ENCODE measurements around the gene KIDINS220.

KIDINS220 gene

DNA sequence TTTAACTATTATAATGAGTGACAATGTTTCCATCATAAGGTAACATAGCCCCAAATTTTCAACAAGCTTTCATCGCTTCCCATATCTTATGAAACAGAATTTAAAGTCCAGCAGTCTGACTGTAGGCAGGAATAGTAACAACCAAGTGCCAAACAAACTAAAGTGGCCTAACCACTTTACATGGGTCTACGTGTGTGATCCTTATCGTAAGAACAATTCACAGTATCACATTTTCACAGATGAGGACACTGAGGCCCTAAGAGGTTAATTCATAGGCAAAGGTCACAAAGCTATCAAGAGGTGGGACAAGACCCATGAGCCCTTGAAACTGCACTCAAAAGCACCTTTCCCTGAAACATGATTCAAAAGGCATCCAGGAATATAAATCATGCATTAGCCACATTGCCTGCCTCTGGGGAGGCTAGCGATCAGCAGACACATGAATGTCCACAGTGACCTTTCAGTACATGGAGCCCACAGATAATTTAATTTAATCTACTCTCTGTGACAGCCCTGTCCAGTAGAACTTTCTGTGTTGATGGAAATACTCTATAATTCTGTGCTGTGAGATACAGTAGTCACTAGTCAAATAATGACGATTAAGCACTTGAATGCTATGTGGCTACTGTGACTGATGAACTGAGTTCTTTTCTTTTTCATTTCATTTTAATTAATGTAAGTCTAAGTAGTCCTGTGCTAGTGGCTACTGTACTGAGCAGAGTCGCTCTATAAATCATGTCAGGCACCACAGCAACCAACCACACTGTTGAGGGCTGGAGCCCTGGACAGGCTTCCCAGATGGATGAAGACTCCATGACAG, 30.3 kb downstream of the KIDINS220 start:
- H3K9ac ChIP-seq (ENCODE audit: low read depth in 1 of 2, low read length in 2 of 2) = no peak overlapping the region
- no peaks in the 10 kb centered on the region for H3K9me3 ChIP-seq (ENCODE audit: control insufficient read depth in 1 of 2, low read length in 2 of 2)
- no peak overlapping the region for H3K27ac ChIP-seq (ENCODE audit: low read depth, low read length)
- no peaks in the 10 kb centered on the region for H3K27me3 ChIP-seq (ENCODE audit: control insufficient read depth in 1 of 2, insufficient read depth in 2 of 2, low read length in 2 of 2)
- no peaks in the 10 kb centered on the region for H3K4me1 ChIP-seq (ENCODE audit: control insufficient read depth in 1 of 2, insufficient read depth in 2 of 2, low read length in 2 of 2)
- H3K36me3 ChIP-seq (ENCODE audit: control insufficient read depth in 1 of 2, insufficient read depth in 2 of 2, low read length in 2 of 2) = peaks cover 42 to 51% of the 10 kb centered on the region in 2 donors
- H3K4me3 ChIP-seq (ENCODE audit: low read depth in 1 of 2, low read length in 2 of 2) = no peak overlapping the region

DNA sequence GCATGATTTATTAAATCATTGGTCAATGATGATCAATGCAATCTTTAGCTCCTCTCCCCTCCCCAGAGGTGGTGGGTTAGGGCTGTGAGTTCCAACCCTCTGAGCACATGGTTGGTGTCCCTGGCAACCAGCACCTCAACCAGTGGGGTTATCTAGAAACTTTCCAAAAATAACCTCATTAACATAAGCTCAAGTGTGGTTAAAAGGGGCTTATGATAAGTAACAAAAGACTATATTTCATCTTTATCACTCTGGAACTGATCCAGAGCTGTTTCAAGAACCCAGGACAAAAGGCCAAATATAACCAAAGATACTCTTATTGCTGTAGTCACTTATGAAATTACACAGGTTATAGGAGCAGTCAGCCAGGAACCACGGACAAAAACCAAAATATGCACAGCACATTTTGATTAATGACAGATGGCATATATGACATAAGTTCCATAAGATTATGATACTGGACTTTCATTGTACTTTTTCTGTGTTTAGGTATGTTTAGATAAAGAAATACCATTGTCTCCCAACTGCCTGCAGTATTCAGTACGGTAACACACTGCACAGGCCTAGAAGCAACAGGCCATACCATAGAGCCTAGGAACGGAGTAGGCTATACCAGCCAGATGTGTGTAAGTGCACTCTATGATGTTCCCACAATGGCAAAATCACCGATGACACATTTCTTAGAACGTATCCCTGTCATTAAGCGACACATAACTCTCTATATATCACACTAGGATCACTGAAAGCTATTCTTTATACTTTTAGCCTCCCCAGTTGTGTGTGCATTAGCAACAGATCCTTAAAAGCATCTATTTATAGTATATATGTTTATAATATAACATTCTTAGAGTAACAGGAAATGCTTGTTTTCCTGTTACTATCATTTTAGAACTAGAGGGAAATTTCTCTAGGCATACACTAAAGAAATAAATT, 31.9 kb downstream of the KIDINS220 start:
- H3K9ac ChIP-seq (ENCODE audit: low read depth in 1 of 2, low read length in 2 of 2) = no peak overlapping the region
- H3K36me3 ChIP-seq (ENCODE audit: control insufficient read depth in 1 of 2, insufficient read depth in 2 of 2, low read length in 2 of 2) = peaks cover 34 to 55% of the 10 kb centered on the region in 2 donors
- H3K9me3 ChIP-seq (ENCODE audit: control insufficient read depth in 1 of 2, low read length in 2 of 2) = no peaks in the 10 kb centered on the region
- H3K27me3 ChIP-seq (ENCODE audit: control insufficient read depth in 1 of 2, insufficient read depth in 2 of 2, low read length in 2 of 2) = no peaks in the 10 kb centered on the region
- H3K27ac ChIP-seq (ENCODE audit: low read depth, low read length) = no peak overlapping the region
- no peak overlapping the region for H3K4me3 ChIP-seq (ENCODE audit: low read depth in 1 of 2, low read length in 2 of 2)
- H3K4me1 ChIP-seq (ENCODE audit: control insufficient read depth in 1 of 2, insufficient read depth in 2 of 2, low read length in 2 of 2) = no peaks in the 10 kb centered on the region

DNA sequence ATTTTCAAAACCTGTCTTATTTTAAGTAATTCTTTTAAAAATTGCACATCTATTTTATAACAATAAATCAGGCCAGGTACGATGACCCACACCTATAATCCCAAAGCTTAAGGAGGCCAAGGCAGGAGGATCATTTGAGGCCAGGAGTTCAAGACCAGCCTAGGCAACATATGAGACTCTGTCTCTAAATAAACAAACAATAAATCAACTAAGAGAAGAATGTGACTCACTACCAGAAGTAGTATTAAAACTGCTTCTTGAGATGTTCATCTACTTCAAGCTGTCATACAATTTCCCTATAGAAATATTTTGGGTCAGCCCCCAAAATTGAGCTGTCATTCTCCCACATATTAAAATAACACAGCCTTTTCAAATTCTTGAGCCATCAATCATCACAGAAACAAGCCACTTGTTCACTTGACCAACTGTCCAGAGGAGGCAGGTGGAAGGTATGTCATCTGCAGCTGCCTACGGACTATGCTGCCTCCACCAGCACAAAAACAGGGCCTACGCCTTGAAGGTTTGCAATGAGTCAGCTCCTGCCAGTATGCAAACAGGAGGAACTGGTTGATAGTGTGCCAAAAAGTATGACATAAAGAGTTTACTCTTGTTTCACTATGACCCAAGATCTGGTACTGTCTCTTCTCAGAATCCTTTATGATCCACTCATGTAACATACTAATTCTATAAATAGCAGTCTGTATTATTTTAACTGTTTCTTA, 33.6 kb downstream of the KIDINS220 start:
- Histone ChIP-seq H3K4me1 (ENCODE audit: control insufficient read depth in 1 of 2, insufficient read depth in 2 of 2, low read length in 2 of 2) (no peaks in the 10 kb centered on the region), H3K27me3 (ENCODE audit: control insufficient read depth in 1 of 2, insufficient read depth in 2 of 2, low read length in 2 of 2) (no peaks in the 10 kb centered on the region), H3K36me3 (ENCODE audit: control insufficient read depth in 1 of 2, insufficient read depth in 2 of 2, low read length in 2 of 2) (peaks cover 27 to 62% of the 10 kb centered on the region in 2 donors), H3K9ac (ENCODE audit: low read depth in 1 of 2, low read length in 2 of 2) (no peak overlapping the region), H3K4me3 (ENCODE audit: low read depth in 1 of 2, low read length in 2 of 2) (no peak overlapping the region), H3K9me3 (ENCODE audit: control insufficient read depth in 1 of 2, low read length in 2 of 2) (no peaks in the 10 kb centered on the region), H3K27ac (ENCODE audit: low read depth, low read length) (no peak overlapping the region)

GRCh38 chr2:8802741-8803140, 34.7 kb downstream of the KIDINS220 start:
- H3K27ac ChIP-seq (ENCODE audit: low read depth, low read length) = no peak overlapping the region

GRCh38 chr2:8800821-8801220, 36.6 kb downstream of the KIDINS220 start:
- H3K27ac ChIP-seq (ENCODE audit: low read depth, low read length) = no peak overlapping the region
- H3K9me3 ChIP-seq (ENCODE audit: control insufficient read depth in 1 of 2, low read length in 2 of 2) = no peaks in the 10 kb centered on the region
- peaks cover 26 to 76% of the 10 kb centered on the region in 2 donors for H3K36me3 ChIP-seq (ENCODE audit: control insufficient read depth in 1 of 2, insufficient read depth in 2 of 2, low read length in 2 of 2)
- H3K27me3 ChIP-seq (ENCODE audit: control insufficient read depth in 1 of 2, insufficient read depth in 2 of 2, low read length in 2 of 2) = no peaks in the 10 kb centered on the region
- no peak overlapping the region for H3K4me3 ChIP-seq (ENCODE audit: low read depth in 1 of 2, low read length in 2 of 2)
- no peaks in the 10 kb centered on the region for H3K4me1 ChIP-seq (ENCODE audit: control insufficient read depth in 1 of 2, insufficient read depth in 2 of 2, low read length in 2 of 2)
- no peak overlapping the region for H3K9ac ChIP-seq (ENCODE audit: low read depth in 1 of 2, low read length in 2 of 2)

More at GRCh38 chr2:8802741-8803140, 34.7 kb downstream of the KIDINS220 start:
- H3K4me1 ChIP-seq (ENCODE audit: control insufficient read depth in 1 of 2, insufficient read depth in 2 of 2, low read length in 2 of 2) = no peaks in the 10 kb centered on the region
- no peak overlapping the region for H3K4me3 ChIP-seq (ENCODE audit: low read depth in 1 of 2, low read length in 2 of 2)
- H3K36me3 ChIP-seq (ENCODE audit: control insufficient read depth in 1 of 2, insufficient read depth in 2 of 2, low read length in 2 of 2) = peaks cover 18 to 72% of the 10 kb centered on the region in 2 donors
- H3K9ac ChIP-seq (ENCODE audit: low read depth in 1 of 2, low read length in 2 of 2) = no peak overlapping the region
- H3K27me3 ChIP-seq (ENCODE audit: control insufficient read depth in 1 of 2, insufficient read depth in 2 of 2, low read length in 2 of 2) = no peaks in the 10 kb centered on the region
- no peaks in the 10 kb centered on the region for H3K9me3 ChIP-seq (ENCODE audit: control insufficient read depth in 1 of 2, low read length in 2 of 2)

DNA sequence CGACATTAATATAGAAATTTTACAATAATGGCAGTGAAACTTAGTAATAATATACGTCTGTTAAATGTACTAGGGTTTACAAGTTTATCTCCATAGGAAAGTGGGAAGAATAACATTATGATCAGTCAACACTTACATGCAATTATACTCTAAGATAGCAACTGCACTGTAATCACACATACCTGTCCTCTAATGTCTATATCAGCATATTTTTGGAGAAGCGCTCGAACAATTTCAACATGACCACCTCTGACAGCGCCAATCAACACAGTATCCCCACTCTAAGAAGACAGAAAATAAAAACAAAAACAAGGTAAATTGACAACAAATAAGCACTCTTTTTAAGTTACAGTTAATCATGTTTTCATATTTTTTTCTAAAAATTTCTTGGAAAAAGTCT, 37.2 kb downstream of the KIDINS220 start:
- Histone ChIP-seq H3K4me3 (ENCODE audit: low read depth in 1 of 2, low read length in 2 of 2) (no peak overlapping the region), H3K9ac (ENCODE audit: low read depth in 1 of 2, low read length in 2 of 2) (no peak overlapping the region), H3K27me3 (ENCODE audit: control insufficient read depth in 1 of 2, insufficient read depth in 2 of 2, low read length in 2 of 2) (no peaks in the 10 kb centered on the region), H3K9me3 (ENCODE audit: control insufficient read depth in 1 of 2, low read length in 2 of 2) (no peaks in the 10 kb centered on the region), H3K27ac (ENCODE audit: low read depth, low read length) (no peak overlapping the region), H3K36me3 (ENCODE audit: control insufficient read depth in 1 of 2, insufficient read depth in 2 of 2, low read length in 2 of 2) (peaks cover 23 to 74% of the 10 kb centered on the region in 2 donors), H3K4me1 (ENCODE audit: control insufficient read depth in 1 of 2, insufficient read depth in 2 of 2, low read length in 2 of 2) (no peaks in the 10 kb centered on the region)

GRCh38 chr2:8799004-8799403, 38.4 kb downstream of the KIDINS220 start:
- Histone ChIP-seq H3K4me1 (ENCODE audit: control insufficient read depth in 1 of 2, insufficient read depth in 2 of 2, low read length in 2 of 2) (no peaks in the 10 kb centered on the region), H3K9me3 (ENCODE audit: control insufficient read depth in 1 of 2, low read length in 2 of 2) (no peaks in the 10 kb centered on the region), H3K27ac (ENCODE audit: low read depth, low read length) (no peak overlapping the region), H3K27me3 (ENCODE audit: control insufficient read depth in 1 of 2, insufficient read depth in 2 of 2, low read length in 2 of 2) (no peaks in the 10 kb centered on the region), H3K4me3 (ENCODE audit: low read depth in 1 of 2, low read length in 2 of 2) (no peak overlapping the region), H3K36me3 (ENCODE audit: control insufficient read depth in 1 of 2, insufficient read depth in 2 of 2, low read length in 2 of 2) (peaks cover 21 to 73% of the 10 kb centered on the region in 2 donors), H3K9ac (ENCODE audit: low read depth in 1 of 2, low read length in 2 of 2) (no peak overlapping the region)

- H3K4me3 ChIP-seq (ENCODE audit: low read depth in 1 of 2, low read length in 2 of 2) = no peak overlapping the region
- H3K9ac ChIP-seq (ENCODE audit: low read depth in 1 of 2, low read length in 2 of 2) = no peak overlapping the region
- H3K27ac ChIP-seq (ENCODE audit: low read depth, low read length) = no peak overlapping the region
- no peaks in the 10 kb centered on the region for H3K4me1 ChIP-seq (ENCODE audit: control insufficient read depth in 1 of 2, insufficient read depth in 2 of 2, low read length in 2 of 2)
- no peaks in the 10 kb centered on the region for H3K27me3 ChIP-seq (ENCODE audit: control insufficient read depth in 1 of 2, insufficient read depth in 2 of 2, low read length in 2 of 2)
- peaks cover 23 to 77% of the 10 kb centered on the region in 2 donors for H3K36me3 ChIP-seq (ENCODE audit: control insufficient read depth in 1 of 2, insufficient read depth in 2 of 2, low read length in 2 of 2)
- H3K9me3 ChIP-seq (ENCODE audit: control insufficient read depth in 1 of 2, low read length in 2 of 2) = no peaks in the 10 kb centered on the region
Measured at GRCh38 chr2:8798393-8798792, 39.0 kb downstream of the KIDINS220 start.

GRCh38 chr2:8797682-8798081, 39.7 kb downstream of the KIDINS220 start:
- Histone ChIP-seq H3K4me3 (ENCODE audit: low read depth in 1 of 2, low read length in 2 of 2) (no peak overlapping the region), H3K36me3 (ENCODE audit: control insufficient read depth in 1 of 2, insufficient read depth in 2 of 2, low read length in 2 of 2) (peaks cover 21 to 79% of the 10 kb centered on the region in 2 donors), H3K4me1 (ENCODE audit: control insufficient read depth in 1 of 2, insufficient read depth in 2 of 2, low read length in 2 of 2) (no peaks in the 10 kb centered on the region), H3K9ac (ENCODE audit: low read depth in 1 of 2, low read length in 2 of 2) (no peak overlapping the region), H3K9me3 (ENCODE audit: control insufficient read depth in 1 of 2, low read length in 2 of 2) (no peaks in the 10 kb centered on the region), H3K27ac (ENCODE audit: low read depth, low read length) (no peak overlapping the region), H3K27me3 (ENCODE audit: control insufficient read depth in 1 of 2, insufficient read depth in 2 of 2, low read length in 2 of 2) (no peaks in the 10 kb centered on the region)

Data from duodenal mucosa (tissue), 2 donors.